MM.1S (cell line): ENCODE measurements around the gene NTM.

Experiments
- CTCF ChIP-seq: fragments of 300-600 bp; sonication (generic); IDR thresholded peaks from 2 replicates; pipeline ENCODE4 v1.5.1; 2016; ENCODE audit warnings: antibody characterized with exemption, low read length, mixed read lengths
- EZH2 ChIP-seq: fragments of 300-600 bp; sonication (generic); optimal IDR thresholded peaks from 2 replicates; pipeline ENCODE3; 2017; ENCODE audit warnings: low read depth, mild to moderate bottlenecking, antibody characterized with exemption, low read length, mixed read lengths
- EZH2phosphoT487 ChIP-seq: fragments of 300-600 bp; sonication (generic); IDR thresholded peaks from 2 replicates; pipeline ENCODE4 v1.6.1; 2018; ENCODE audit warnings: antibody characterized with exemption, low read length

- TF ChIP-seq CTCF (no peak), EZH2phosphoT487 (no peak), EZH2 (no peak)
Observed at GRCh38 chr11:131581046-131581445, 210.6 kb downstream of the NTM start.
